Neural cell (in vitro differentiated cells): ENCODE measurements around the gene NUB1. TPM values are rescaled to one million over a fixed set of nuclear protein-coding genes. Genes with fewer than 3 reads are reported as not detected.

Experiments
- H2AFZ ChIP-seq: fragments of 200-600, 300-800 bp; sonication (generic), shearing (Covaris generic); 2 replicates; pipeline ENCODE4 v1.6.0; 2014; ENCODE audit warnings: low read depth, mild to moderate bottlenecking, antibody characterized with exemption, low read length, moderate library complexity
- H3F3A ChIP-seq: fragments of 200-600 bp; shearing (Covaris generic); 2 replicates; pipeline ENCODE4 v1.6.1; 2016; ENCODE audit warnings: mild to moderate bottlenecking, moderate library complexity, mixed read lengths, antibody characterized with exemption, low read length; ENCODE audit not compliant: insufficient read depth, poor library complexity, severe bottlenecking
- H3K27ac ChIP-seq: fragments of 200-600, 300-800 bp; sonication (generic), shearing (Covaris generic); 2 replicates; pipeline ENCODE4 v1.5.1; 2014; ENCODE audit warnings: mild to moderate bottlenecking, low read length, moderate library complexity
- H3K27me3 ChIP-seq: fragments of 300-800, 200-600 bp; sonication (generic), shearing (Covaris generic); 2 replicates; pipeline ENCODE4 v1.6.0; 2014; ENCODE audit warnings: mild to moderate bottlenecking, low read depth, low read length, moderate library complexity; ENCODE audit not compliant: insufficient read depth
- H3K36me3 ChIP-seq: fragments of 300-800, 200-600 bp; sonication (generic), shearing (Covaris generic); 2 replicates; pipeline ENCODE4 v1.5.1; 2014; ENCODE audit warnings: mild to moderate bottlenecking, antibody characterized with exemption, low read length, moderate library complexity; ENCODE audit not compliant: insufficient read depth
- H3K4me2 ChIP-seq: fragments of 300-800, 200-600 bp; sonication (generic), shearing (Covaris generic); 2 replicates; pipeline ENCODE4 v1.6.0; 2014; ENCODE audit warnings: mild to moderate bottlenecking, low read length
- H3K4me3 ChIP-seq: fragments of 300-800, 200-600 bp; sonication (generic), shearing (Covaris generic); 2 replicates; pipeline ENCODE4 v1.5.1; 2014; ENCODE audit warnings: mild to moderate bottlenecking, low read length, moderate library complexity
- H3K79me2 ChIP-seq: fragments of 200-600 bp; shearing (Covaris generic); replicated peaks from 2 replicates; pipeline ENCODE4 v1.6.0; 2014; ENCODE audit warnings: mild to moderate bottlenecking, low read length, moderate library complexity; ENCODE audit not compliant: insufficient read depth
- H3K9ac ChIP-seq: fragments of 300-800, 200-600 bp; sonication (generic), shearing (Covaris generic); 2 replicates; pipeline ENCODE4 v1.6.1; 2016; ENCODE audit warnings: mild to moderate bottlenecking, low read length, mixed read lengths
- H3K9me2 ChIP-seq: fragments of 200-600 bp; shearing (Covaris generic); 2 replicates; pipeline ENCODE4 v1.6.1; 2016; ENCODE audit warnings: mild to moderate bottlenecking, low read length, mixed read lengths; ENCODE audit not compliant: insufficient read depth
- H3K9me3 ChIP-seq: fragments of 200-600, 300-800 bp; sonication (generic), shearing (Covaris generic); 2 replicates; pipeline ENCODE4 v1.6.1; 2016; ENCODE audit warnings: mild to moderate bottlenecking, mixed run types, low read length, moderate library complexity, mixed read lengths
- H4K20me1 ChIP-seq: fragments of 200-600 bp; shearing (Covaris generic); 2 replicates; pipeline ENCODE4 v1.6.1; 2016; ENCODE audit warnings: mild to moderate bottlenecking, mixed run types; ENCODE audit not compliant: insufficient read depth
- EP300 ChIP-seq: fragments of 450-650 bp; conservative IDR thresholded peaks from 2 replicates; pipeline ENCODE4 v1.6.1; 2014; ENCODE audit warnings: antibody characterized with exemption, mild to moderate bottlenecking, moderate library complexity; ENCODE audit not compliant: poor library complexity, severe bottlenecking
- EZH2 ChIP-seq: fragments of 200-600, 300-800 bp; shearing (Covaris generic), sonication (generic); IDR thresholded peaks from 2 replicates; pipeline ENCODE4 v1.6.1; 2014; ENCODE audit warnings: antibody characterized with exemption, low read length, borderline replicate concordance, mild to moderate bottlenecking; ENCODE audit not compliant: insufficient read depth, poor library complexity, severe bottlenecking
- MXI1 ChIP-seq: fragments of 450-650 bp; conservative IDR thresholded peaks from 2 replicates; pipeline ENCODE4 v1.6.1; 2014; ENCODE audit warnings: antibody characterized with exemption, mild to moderate bottlenecking; ENCODE audit not compliant: poor library complexity, severe bottlenecking
- POLR2AphosphoS5 ChIP-seq: IDR thresholded peaks from 2 replicates; pipeline ENCODE4 v1.6.1; 2012
- RAD21 ChIP-seq: fragments of 450-650 bp; conservative IDR thresholded peaks from 2 replicates; pipeline ENCODE4 v1.6.1; 2014; ENCODE audit warnings: antibody characterized with exemption, mild to moderate bottlenecking, moderate library complexity
- SMC3 ChIP-seq: fragments of 450-650 bp; conservative IDR thresholded peaks from 2 replicates; pipeline ENCODE4 v1.6.1; 2014; ENCODE audit warnings: antibody characterized with exemption, mild to moderate bottlenecking, moderate library complexity; ENCODE audit not compliant: poor library complexity
- TAF1 ChIP-seq: IDR thresholded peaks from 2 replicates; pipeline ENCODE4 v1.6.1; 2012; ENCODE audit warnings: low read depth
- polyA plus RNA-seq: library from polyadenylated mRNA; depleted of rRNA; stranded (reverse); fragments of >200 nt; gene quantifications from 2 replicates; pipeline ENCODE4 v1.2.3, GENCODE V29; 2014
- TF ChIP-seq, protein P1 (sequence below): fragments of 450-650 bp; IDR thresholded peaks from 2 replicates; pipeline ENCODE4 v1.5.1; 2014; ENCODE audit warnings: antibody characterized with exemption, mild to moderate bottlenecking, moderate library complexity; ENCODE audit not compliant: poor library complexity, severe bottlenecking
- TF ChIP-seq, protein P2 (sequence below): IDR thresholded peaks from 2 replicates; pipeline ENCODE4 v1.6.1; 2012; ENCODE audit warnings: borderline replicate concordance

Gene NUB1
- polyA plus RNA-seq, 1 donor from 2014 or later = 48.4 TPM

DNA sequence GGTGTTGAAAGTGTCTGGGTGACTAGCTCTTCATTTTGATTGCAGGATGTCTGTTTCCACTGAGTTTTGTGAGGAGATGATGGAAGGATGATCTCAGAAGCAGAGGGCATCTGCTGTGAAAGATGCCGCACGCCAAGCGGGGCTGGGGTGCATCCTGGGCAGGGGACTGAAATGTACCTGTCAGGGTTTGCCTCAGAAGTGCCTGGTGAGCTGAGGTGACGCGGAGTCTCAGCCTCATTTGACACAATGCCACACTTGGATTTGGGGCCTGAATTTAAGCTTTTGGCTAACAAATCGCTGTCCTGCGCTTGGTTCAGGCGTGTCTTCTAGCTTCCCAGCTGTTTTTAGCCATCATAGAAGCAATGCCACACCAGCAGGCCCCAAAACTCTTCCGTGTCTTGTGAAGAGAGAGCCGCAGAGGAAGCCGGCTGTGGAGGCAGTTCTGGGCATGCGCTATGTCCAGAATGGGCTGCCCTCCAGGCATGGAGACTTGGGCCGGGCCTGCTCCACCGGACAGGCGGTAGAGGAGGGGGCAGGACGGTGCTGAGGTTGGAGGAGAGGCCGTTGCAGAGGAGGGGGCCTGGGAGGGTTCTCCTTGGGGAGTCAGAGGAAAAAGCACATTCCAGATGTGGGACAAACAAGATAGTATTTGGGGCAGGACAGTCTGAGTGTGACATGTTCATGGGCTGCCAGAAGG, 37.0 kb downstream of the NUB1 start:
- no peaks in the 10 kb centered on the region for H3K36me3 ChIP-seq
- no peaks in the 10 kb centered on the region for H3F3A ChIP-seq
- H2AFZ ChIP-seq = no peak overlapping the region
- H3K27ac ChIP-seq = no peak overlapping the region
- H3K9me2 ChIP-seq = no peaks in the 10 kb centered on the region
- no peaks in the 10 kb centered on the region for H3K9me3 ChIP-seq
- no peak overlapping the region for H3K4me3 ChIP-seq
- H3K27me3 ChIP-seq = peaks cover 19% of the 10 kb centered on the region
- no peaks in the 10 kb centered on the region for H3K79me2 ChIP-seq
- no peak overlapping the region for H3K4me2 ChIP-seq
- H3K9ac ChIP-seq = no peak overlapping the region
- H4K20me1 ChIP-seq = no peaks in the 10 kb centered on the region
- TF ChIP-seq, protein P1, sequence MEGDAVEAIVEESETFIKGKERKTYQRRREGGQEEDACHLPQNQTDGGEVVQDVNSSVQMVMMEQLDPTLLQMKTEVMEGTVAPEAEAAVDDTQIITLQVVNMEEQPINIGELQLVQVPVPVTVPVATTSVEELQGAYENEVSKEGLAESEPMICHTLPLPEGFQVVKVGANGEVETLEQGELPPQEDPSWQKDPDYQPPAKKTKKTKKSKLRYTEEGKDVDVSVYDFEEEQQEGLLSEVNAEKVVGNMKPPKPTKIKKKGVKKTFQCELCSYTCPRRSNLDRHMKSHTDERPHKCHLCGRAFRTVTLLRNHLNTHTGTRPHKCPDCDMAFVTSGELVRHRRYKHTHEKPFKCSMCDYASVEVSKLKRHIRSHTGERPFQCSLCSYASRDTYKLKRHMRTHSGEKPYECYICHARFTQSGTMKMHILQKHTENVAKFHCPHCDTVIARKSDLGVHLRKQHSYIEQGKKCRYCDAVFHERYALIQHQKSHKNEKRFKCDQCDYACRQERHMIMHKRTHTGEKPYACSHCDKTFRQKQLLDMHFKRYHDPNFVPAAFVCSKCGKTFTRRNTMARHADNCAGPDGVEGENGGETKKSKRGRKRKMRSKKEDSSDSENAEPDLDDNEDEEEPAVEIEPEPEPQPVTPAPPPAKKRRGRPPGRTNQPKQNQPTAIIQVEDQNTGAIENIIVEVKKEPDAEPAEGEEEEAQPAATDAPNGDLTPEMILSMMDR = no peak
- no peak for TF ChIP-seq RAD21

- H3K27ac ChIP-seq = no peak overlapping the region
- no peaks in the 10 kb centered on the region for H3K9me3 ChIP-seq
- H3K79me2 ChIP-seq = no peaks in the 10 kb centered on the region
- no peak overlapping the region for H3K4me3 ChIP-seq
- H3K36me3 ChIP-seq = no peaks in the 10 kb centered on the region
- TF ChIP-seq POLR2AphosphoS5 (no peak), EZH2 (no peak), TAF1 (no peak), SMC3 (no peak), MXI1 (no peak), RAD21 (no peak), EP300 (no peak)
- TF ChIP-seq, protein P2, sequence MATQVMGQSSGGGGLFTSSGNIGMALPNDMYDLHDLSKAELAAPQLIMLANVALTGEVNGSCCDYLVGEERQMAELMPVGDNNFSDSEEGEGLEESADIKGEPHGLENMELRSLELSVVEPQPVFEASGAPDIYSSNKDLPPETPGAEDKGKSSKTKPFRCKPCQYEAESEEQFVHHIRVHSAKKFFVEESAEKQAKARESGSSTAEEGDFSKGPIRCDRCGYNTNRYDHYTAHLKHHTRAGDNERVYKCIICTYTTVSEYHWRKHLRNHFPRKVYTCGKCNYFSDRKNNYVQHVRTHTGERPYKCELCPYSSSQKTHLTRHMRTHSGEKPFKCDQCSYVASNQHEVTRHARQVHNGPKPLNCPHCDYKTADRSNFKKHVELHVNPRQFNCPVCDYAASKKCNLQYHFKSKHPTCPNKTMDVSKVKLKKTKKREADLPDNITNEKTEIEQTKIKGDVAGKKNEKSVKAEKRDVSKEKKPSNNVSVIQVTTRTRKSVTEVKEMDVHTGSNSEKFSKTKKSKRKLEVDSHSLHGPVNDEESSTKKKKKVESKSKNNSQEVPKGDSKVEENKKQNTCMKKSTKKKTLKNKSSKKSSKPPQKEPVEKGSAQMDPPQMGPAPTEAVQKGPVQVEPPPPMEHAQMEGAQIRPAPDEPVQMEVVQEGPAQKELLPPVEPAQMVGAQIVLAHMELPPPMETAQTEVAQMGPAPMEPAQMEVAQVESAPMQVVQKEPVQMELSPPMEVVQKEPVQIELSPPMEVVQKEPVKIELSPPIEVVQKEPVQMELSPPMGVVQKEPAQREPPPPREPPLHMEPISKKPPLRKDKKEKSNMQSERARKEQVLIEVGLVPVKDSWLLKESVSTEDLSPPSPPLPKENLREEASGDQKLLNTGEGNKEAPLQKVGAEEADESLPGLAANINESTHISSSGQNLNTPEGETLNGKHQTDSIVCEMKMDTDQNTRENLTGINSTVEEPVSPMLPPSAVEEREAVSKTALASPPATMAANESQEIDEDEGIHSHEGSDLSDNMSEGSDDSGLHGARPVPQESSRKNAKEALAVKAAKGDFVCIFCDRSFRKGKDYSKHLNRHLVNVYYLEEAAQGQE = no peak
- TF ChIP-seq, protein P1 = no peak
- no peak overlapping the region for H2AFZ ChIP-seq
- H3K9me2 ChIP-seq = no peaks in the 10 kb centered on the region
- peaks cover 19% of the 10 kb centered on the region for H3K27me3 ChIP-seq
- H3K9ac ChIP-seq = no peak overlapping the region
- no peaks in the 10 kb centered on the region for H4K20me1 ChIP-seq
- no peak overlapping the region for H3K4me2 ChIP-seq
- H3F3A ChIP-seq = no peaks in the 10 kb centered on the region
Observed at GRCh38 chr7:151379193-151379520, 37.5 kb downstream of the NUB1 start.
